Activated CD8-positive, alpha-beta memory T cell treated with anti-CD3 and anti-CD28 coated beads for 36 hours (primary cell): ENCODE measurements around the gene TPO. TPM values are rescaled to one million over a fixed set of nuclear protein-coding genes. Genes with fewer than 3 reads are reported as not detected.

Experiments
- CTCF ChIA-PET: fragments of 350-600 bp; sonication (Branson Sonifier 250); formaldehyde crosslinking; loops from one replicate; lab custom pipeline; 2021; ENCODE audit warnings: antibody characterized with exemption; lab: Charles Lee
- POLR2A ChIA-PET: fragments of 350-600 bp; sonication (Branson Sonifier 250); formaldehyde crosslinking; loops from one replicate; lab custom pipeline; 2021; ENCODE audit warnings: antibody characterized with exemption; lab: Charles Lee
- total RNA-seq, 2 experiments: library from RNA; stranded (reverse); gene quantifications; one replicate each; pipeline ENCODE4 v1.2.3, GENCODE V29; 2021

The TPO gene
- total RNA-seq, 2 experiments from 2014 or later: not detected

GRCh38 chr2:1543776-1544477 is 130.7 kb downstream of the TPO start:
- ChIA-PET POLR2A (no interaction called here), CTCF (no interaction called here)

GRCh38 chr2:1544478-1545069 is 131.3 kb downstream of the TPO start:
- CTCF ChIA-PET: interaction anchor here (0.9 kb wide), 1 partner anchor 9 kb away, joined by 3 read pairs; no protein-coding TSS in a partner anchor
- POLR2A ChIA-PET: no interaction called here

GRCh38 chr2:1546023-1546591 is 132.8 kb downstream of the TPO start:
- ChIA-PET CTCF (interaction anchor here (0.6 kb wide), 1 partner anchor 719 kb away, joined by 4 read pairs; no protein-coding TSS in a partner anchor), POLR2A (no interaction called here)

GRCh38 chr2:1546901-1547300 is 133.6 kb downstream of the TPO start:
- CTCF ChIA-PET: no interaction called here
- POLR2A ChIA-PET: no interaction called here

- ChIA-PET CTCF (no interaction called here), POLR2A (no interaction called here)
Observed at GRCh38 chr2:1548910-1549673, 135.8 kb downstream of the TPO start.

- CTCF ChIA-PET: interaction anchor here (1.0 to 1.3 kb wide), 2 partner anchors 14 to 32 kb away, joined by 3 to 4 read pairs; no protein-coding TSS in a partner anchor
- POLR2A ChIA-PET: no interaction called here
Observed at GRCh38 chr2:1550076-1550475, 136.8 kb downstream of the TPO start.

- ChIA-PET POLR2A (no interaction called here), CTCF (interaction anchor here (0.6 to 1.3 kb wide), 4 partner anchors 13 to 877 kb away, joined by 3 to 4 read pairs (median 3); no protein-coding TSS in a partner anchor)
Observed at GRCh38 chr2:1550658-1551316, 137.5 kb downstream of the TPO start.

GRCh38 chr2:1551905-1552304 is 138.6 kb downstream of the TPO start:
- CTCF ChIA-PET: no interaction called here
- POLR2A ChIA-PET: no interaction called here

GRCh38 chr2:1552611-1553010 is 139.3 kb downstream of the TPO start:
- CTCF ChIA-PET: no interaction called here
- POLR2A ChIA-PET: no interaction called here

- ChIA-PET CTCF (interaction anchor here (1.3 kb wide), 1 partner anchor 9 kb away, joined by 3 read pairs; no protein-coding TSS in a partner anchor), POLR2A (no interaction called here)
Observed at GRCh38 chr2:1553671-1554295, 140.5 kb downstream of the TPO start.

GRCh38 chr2:1556286-1556685 is 143.0 kb downstream of the TPO start:
- POLR2A ChIA-PET: interaction anchor here (0.9 kb wide), 1 partner anchor 784 kb away, joined by 3 read pairs; no protein-coding TSS in a partner anchor
- CTCF ChIA-PET: no interaction called here

GRCh38 chr2:1556776-1557466 is 143.7 kb downstream of the TPO start:
- ChIA-PET POLR2A (no interaction called here), CTCF (no interaction called here)

- ChIA-PET POLR2A (no interaction called here), CTCF (no interaction called here)
Observed at GRCh38 chr2:1557467-1557820, 144.2 kb downstream of the TPO start.

GRCh38 chr2:1559589-1560175 is 146.4 kb downstream of the TPO start:
- ChIA-PET POLR2A (no interaction called here), CTCF (no interaction called here)

GRCh38 chr2:1561259-1561658 is 148.0 kb downstream of the TPO start:
- CTCF ChIA-PET: no interaction called here

GRCh38 chr2:1561811-1562421 is 148.7 kb downstream of the TPO start:
- CTCF ChIA-PET: no interaction called here
- POLR2A ChIA-PET: no interaction called here

More at GRCh38 chr2:1561259-1561658, 148.0 kb downstream of the TPO start:
- POLR2A ChIA-PET: no interaction called here

- POLR2A ChIA-PET: no interaction called here
Observed at GRCh38 chr2:1563084-1563857, 150.0 kb downstream of the TPO start.

More at GRCh38 chr2:1563084-1563857, 150.0 kb downstream of the TPO start:
- CTCF ChIA-PET: interaction anchor here (0.6 kb wide), 1 partner anchor 13 kb away, joined by 3 read pairs; no protein-coding TSS in a partner anchor
